MM.1S (cell line): ENCODE measurements around the gene CREB3L1.

ENCODE experiments used
- DNase-seq: peaks from one replicate; pipeline ENCODE4 v3.0.0-alpha.2; 2015
- H2AFZ ChIP-seq: fragments of 300-600 bp; sonication (generic); 2 replicates; pipeline ENCODE4 v1.6.0; 2016; ENCODE audit warnings: antibody characterized with exemption, low read length
- H3F3A ChIP-seq: fragments of 300-600 bp; sonication (generic); 2 replicates; pipeline ENCODE4 v1.6.1; 2016; ENCODE audit warnings: mild to moderate bottlenecking, antibody characterized with exemption, low read length, moderate library complexity, mixed read lengths; ENCODE audit not compliant: insufficient read depth
- H3K27ac ChIP-seq: fragments of 300-600 bp; sonication (generic); 2 replicates; pipeline ENCODE4 v1.5.1; 2016; ENCODE audit warnings: mild to moderate bottlenecking, low read length
- H3K27me3 ChIP-seq: fragments of 300-600 bp; sonication (generic); replicated peaks from 2 replicates; pipeline ENCODE4 v1.6.0; 2016; ENCODE audit warnings: low read length; ENCODE audit not compliant: insufficient read depth
- H3K36me3 ChIP-seq: fragments of 300-600 bp; sonication (generic); replicated peaks from 2 replicates; pipeline ENCODE4 v1.6.1; 2016; ENCODE audit warnings: mild to moderate bottlenecking, low read length, mixed read lengths; ENCODE audit not compliant: insufficient read depth
- H3K4me1 ChIP-seq: fragments of 300-600 bp; sonication (generic); 2 replicates; pipeline ENCODE4 v1.6.1; 2016; ENCODE audit warnings: low read length, mixed read lengths
- H3K4me2 ChIP-seq: fragments of 300-600 bp; sonication (generic); 2 replicates; pipeline ENCODE4 v1.6.0; 2016; ENCODE audit warnings: low read depth, low read length
- H3K4me3 ChIP-seq: fragments of 300-600 bp; sonication (generic); 2 replicates; pipeline ENCODE4 v1.5.1; 2016; ENCODE audit warnings: low read length, mixed read lengths
- H3K79me2 ChIP-seq: fragments of 300-600 bp; sonication (generic); 2 replicates; pipeline ENCODE4 v1.6.1; 2016; ENCODE audit warnings: mixed run types, low read length, mixed read lengths
- H3K9ac ChIP-seq: fragments of 300-600 bp; sonication (generic); 2 replicates; pipeline ENCODE4 v1.6.1; 2016; ENCODE audit warnings: low read length, mixed read lengths
- H3K9me2 ChIP-seq: fragments of 300-600 bp; sonication (generic); replicated peaks from 2 replicates; pipeline ENCODE4 v1.6.1; 2016; ENCODE audit warnings: mild to moderate bottlenecking, low read length, mixed read lengths; ENCODE audit not compliant: insufficient read depth
- H3K9me3 ChIP-seq: fragments of 300-600 bp; sonication (generic); replicated peaks from 2 replicates; pipeline ENCODE4 v1.6.1; 2016; ENCODE audit warnings: mild to moderate bottlenecking, low read length, mixed read lengths; ENCODE audit not compliant: insufficient read depth
- H4K20me1 ChIP-seq: fragments of 300-600 bp; sonication (generic); 2 replicates; pipeline ENCODE4 v1.6.1; 2016; ENCODE audit warnings: mild to moderate bottlenecking, low read length, moderate library complexity, mixed read lengths; ENCODE audit not compliant: insufficient read depth
- CTCF ChIP-seq: fragments of 300-600 bp; sonication (generic); IDR thresholded peaks from 2 replicates; pipeline ENCODE4 v1.5.1; 2016; ENCODE audit warnings: antibody characterized with exemption, low read length, mixed read lengths
- EZH2 ChIP-seq: fragments of 300-600 bp; sonication (generic); optimal IDR thresholded peaks from 2 replicates; pipeline ENCODE3; 2017; ENCODE audit warnings: low read depth, mild to moderate bottlenecking, antibody characterized with exemption, low read length, mixed read lengths
- EZH2phosphoT487 ChIP-seq: fragments of 300-600 bp; sonication (generic); IDR thresholded peaks from 2 replicates; pipeline ENCODE4 v1.6.1; 2018; ENCODE audit warnings: antibody characterized with exemption, low read length

The CREB3L1 gene

GRCh38 chr11:46369458-46370152 lies 92.1 kb downstream of the CREB3L1 start:
- H3K27ac ChIP-seq: no peak overlapping the region
- no peak overlapping the region for H3K9ac ChIP-seq
- H3K9me2 ChIP-seq: no peaks in the 10 kb centered on the region
- no peaks in the 10 kb centered on the region for H3K27me3 ChIP-seq
- H3F3A ChIP-seq: no peaks in the 10 kb centered on the region
- TF ChIP-seq CTCF: peak; percentile 83
- no peak for TF ChIP-seq EZH2
- H3K36me3 ChIP-seq: no peaks in the 10 kb centered on the region
- H3K4me2 ChIP-seq: no peak overlapping the region
- no peak overlapping the region for H2AFZ ChIP-seq
- no peaks in the 10 kb centered on the region for H3K9me3 ChIP-seq
- no peaks in the 10 kb centered on the region for H4K20me1 ChIP-seq
- H3K79me2 ChIP-seq: no peaks in the 10 kb centered on the region
- peak; percentile 41 for DNase-seq
- no peak overlapping the region for H3K4me3 ChIP-seq
- no peaks in the 10 kb centered on the region for H3K4me1 ChIP-seq

- no peaks in the 10 kb centered on the region for H3K36me3 ChIP-seq
- no peak for DNase-seq
- H3K27ac ChIP-seq: no peak overlapping the region
- no peak overlapping the region for H3K4me2 ChIP-seq
- no peaks in the 10 kb centered on the region for H3K9me3 ChIP-seq
- no peaks in the 10 kb centered on the region for H3F3A ChIP-seq
- TF ChIP-seq EZH2phosphoT487: no peak
- TF ChIP-seq EZH2: no peak
- TF ChIP-seq CTCF: no peak
- H3K79me2 ChIP-seq: no peaks in the 10 kb centered on the region
- H3K4me3 ChIP-seq: no peak overlapping the region
- H3K9me2 ChIP-seq: no peaks in the 10 kb centered on the region
- H3K9ac ChIP-seq: no peak overlapping the region
- no peak overlapping the region for H2AFZ ChIP-seq
- H4K20me1 ChIP-seq: no peaks in the 10 kb centered on the region
- no peaks in the 10 kb centered on the region for H3K27me3 ChIP-seq
- H3K4me1 ChIP-seq: no peaks in the 10 kb centered on the region
Observed at GRCh38 chr11:46370253-46370652, 92.8 kb downstream of the CREB3L1 start.
